ENCODE measurements around the gene ROPN1B.

DNA sequence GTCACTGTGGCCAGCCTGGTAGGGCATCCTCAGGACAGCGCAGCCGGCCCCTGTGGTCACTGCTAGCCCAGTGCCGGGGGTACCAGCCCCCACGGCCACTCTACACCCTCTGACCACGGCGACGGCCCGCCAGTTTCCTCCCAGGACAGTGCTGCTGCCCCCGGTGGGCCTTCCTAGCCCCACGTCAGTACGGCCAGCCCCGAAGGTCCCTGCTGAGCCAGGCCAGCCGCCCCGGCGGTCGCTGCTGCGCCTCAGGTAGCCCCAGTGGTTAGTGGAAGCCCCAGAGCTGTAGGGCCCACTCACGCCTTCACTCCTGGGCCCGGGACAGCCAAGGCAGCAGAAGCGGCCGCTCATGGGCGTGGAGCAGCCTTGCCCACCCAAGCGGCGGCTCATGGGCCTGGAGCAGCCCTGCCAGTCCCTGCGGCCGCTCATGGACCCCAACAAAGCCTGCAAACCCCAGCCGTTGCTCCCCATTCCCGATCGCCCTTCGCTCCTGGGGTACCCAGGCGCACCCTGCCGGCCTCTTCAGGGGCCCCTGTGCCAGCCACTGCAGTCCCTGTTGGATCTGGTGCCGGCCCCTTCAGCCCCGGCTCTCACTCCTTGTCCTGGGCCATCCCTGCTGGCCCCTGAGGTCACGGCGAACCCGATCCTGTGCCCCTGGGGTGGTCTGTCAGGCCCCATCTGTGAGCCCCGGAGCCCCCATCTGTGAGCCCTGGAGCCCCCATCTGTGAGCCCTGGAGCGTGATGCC lies 9.5 kb upstream of the ROPN1B start:
- no peak for TF ChIP-seq EZH2phosphoT487 (IDR thresholded peaks at IDR 0.05; ENCODE audit: insufficient read depth, low read depth)
- no peak for TF ChIP-seq EZH2 (IDR thresholded peaks at IDR 0.05; ENCODE audit: insufficient read depth, poor library complexity, severe bottlenecking)
